ENCODE data around the gene SLC19A3. TPM values are rescaled to one million over a fixed set of nuclear protein-coding genes. Genes with fewer than 3 reads are reported as not detected.

Gene SLC19A3
- total RNA-seq (2022; extraction: Qiagen RNA extraction), result 2.6 to 3.7 TPM (median 2.9 TPM) in 5 replicates

GRCh38 chr2:227717687-227718567 is at the start of gene SLC19A3:
Gene SLC19A3 (minus strand): TSS chr2:227718028. CDS start chr2:227702318, 15,710 bp downstream.

GRCh38 chr2:227745594-227745993 is 27.8 kb upstream of the SLC19A3 start, which contains the start of gene SCYGR8:
Gene SCYGR8 (plus strand): TSS chr2:227745894. CDS start chr2:227745894, 0 bp downstream.

GRCh38 chr2:227728035-227728434 is 10.2 kb upstream of the SLC19A3 start, which contains the start of gene SCYGR7:
Gene SCYGR7 (plus strand): TSS chr2:227728335. CDS start chr2:227728335, 0 bp downstream.

GRCh38 chr2:227724394-227725039 is 6.7 kb upstream of the SLC19A3 start, which contains the start of gene SCYGR6:
Gene SCYGR6 (minus strand): TSS chr2:227724757. CDS start chr2:227724757, 0 bp downstream.

DNA sequence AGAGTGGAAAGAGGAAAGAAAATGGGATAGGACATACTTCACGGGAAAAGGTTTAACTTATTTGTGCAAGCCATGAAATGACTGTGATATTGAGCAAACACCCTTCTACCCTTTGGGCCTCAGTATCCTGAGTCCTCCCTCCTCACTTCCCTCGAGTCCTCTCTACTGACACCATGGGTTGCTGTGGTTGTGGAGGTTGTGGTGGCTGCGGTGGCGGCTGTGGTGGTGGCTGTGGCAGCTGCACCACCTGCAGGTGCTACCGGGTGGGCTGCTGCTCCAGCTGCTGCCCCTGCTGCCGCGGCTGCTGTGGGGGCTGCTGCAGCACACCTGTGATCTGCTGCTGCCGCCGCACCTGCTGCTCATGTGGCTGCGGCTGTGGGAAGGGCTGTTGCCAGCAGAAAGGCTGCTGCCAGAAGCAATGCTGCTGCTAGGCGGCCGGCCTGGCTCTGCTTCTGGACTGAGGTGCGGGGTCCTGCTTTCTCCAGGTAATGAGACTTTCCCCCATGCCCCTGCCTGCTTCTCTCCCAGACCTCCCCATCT is 51.1 kb downstream of the SLC19A3 start, which contains the start of gene SCYGR5:
Gene SCYGR5 (plus strand): TSS at position 174 of the 540 bp plus-strand sequence. CDS start 0 bp downstream, at position 174.

Other genes starting within 250 kb of the SLC19A3 start
- gene AGFG1, start 245.9 kb downstream of the SLC19A3 start, total RNA-seq (2022; extraction: Qiagen RNA extraction), result 105 to 134 TPM (median 115 TPM) in 5 replicates
- gene SCYGR2, start 119.1 kb downstream of the SLC19A3 start, total RNA-seq (2022; extraction: Qiagen RNA extraction), result not detected in 5 replicates
- gene SCYGR3, start 103.2 kb downstream of the SLC19A3 start, total RNA-seq (2022; extraction: Qiagen RNA extraction), result not detected in 5 replicates
- gene SCYGR4, start 100.5 kb downstream of the SLC19A3 start, total RNA-seq (2022; extraction: Qiagen RNA extraction), result not detected in 5 replicates
- not detected in 5 replicates for gene SCYGR5, start 51.2 kb downstream of the SLC19A3 start, total RNA-seq (2022; extraction: Qiagen RNA extraction)
- gene SCYGR6, start 6.7 kb upstream of the SLC19A3 start, total RNA-seq (2022; extraction: Qiagen RNA extraction), result not detected in 5 replicates
- not detected in 5 replicates for gene SCYGR7, start 10.3 kb upstream of the SLC19A3 start, total RNA-seq (2022; extraction: Qiagen RNA extraction)
- not detected in 5 replicates for gene SCYGR8, start 27.9 kb upstream of the SLC19A3 start, total RNA-seq (2022; extraction: Qiagen RNA extraction)
- 4.2 to 9.2 TPM (median 6.9 TPM) in 5 replicates for gene CCL20, start 95.8 kb upstream of the SLC19A3 start, total RNA-seq (2022; extraction: Qiagen RNA extraction)
- 2.3 to 3.2 TPM (median 2.6 TPM) in 5 replicates for gene DAW1, start 153.6 kb upstream of the SLC19A3 start, total RNA-seq (2022; extraction: Qiagen RNA extraction)